T-helper 2 cell treated with Interferon-gamma antibody and Interleukin-4, amounts not matched to agents 5 μg/mL and 100 μg/mL, for 36 hours (primary cell): ENCODE results near the gene PRSS38.

Experiments used
- DNase-seq: peaks from one replicate; pipeline ENCODE4 v3.0.0; 2021; ENCODE audit warnings: low spot score
- H3K27ac Mint-ChIP-seq: one replicate; pipeline ENCODE4 v1.8.0; 2021; ENCODE audit warnings: mild to moderate bottlenecking, mixed read lengths
- H3K27me3 Mint-ChIP-seq: one replicate; pipeline ENCODE4 v1.8.0; 2021; ENCODE audit warnings: low read depth, mixed read lengths
- H3K36me3 Mint-ChIP-seq: one replicate; pipeline ENCODE4 v1.8.0; 2021; ENCODE audit warnings: low read depth, mixed read lengths
- H3K4me1 Mint-ChIP-seq: one replicate; pipeline ENCODE4 v1.8.0; 2021; ENCODE audit warnings: low read depth, mixed read lengths
- H3K4me3 Mint-ChIP-seq: one replicate; pipeline ENCODE4 v1.8.0; 2022; ENCODE audit warnings: mild to moderate bottlenecking, moderate library complexity, mixed read lengths
- H3K9me3 Mint-ChIP-seq: one replicate; pipeline ENCODE4 v1.8.0; 2021; ENCODE audit warnings: mixed read lengths

Gene PRSS38

GRCh38 chr1:227793079-227793947 is 22.2 kb upstream of the PRSS38 start:
- Mint-ChIP-seq H3K27ac (no peak overlapping the region), H3K4me3 (no peak overlapping the region), H3K36me3 (no peaks in the 10 kb centered on the region), H3K27me3 (peaks cover 2% of the 10 kb centered on the region), H3K4me1 (peaks cover 2% of the 10 kb centered on the region), H3K9me3 (no peaks in the 10 kb centered on the region)
- DNase-seq = no peak

GRCh38 chr1:227793948-227794816 is 21.3 kb upstream of the PRSS38 start:
- Mint-ChIP-seq H3K36me3 (no peaks in the 10 kb centered on the region), H3K9me3 (no peaks in the 10 kb centered on the region), H3K4me3 (no peak overlapping the region), H3K4me1 (peaks cover 2% of the 10 kb centered on the region), H3K27me3 (peaks cover 4% of the 10 kb centered on the region), H3K27ac (no peak overlapping the region)
- no peak for DNase-seq

- no peaks in the 10 kb centered on the region for H3K4me1 Mint-ChIP-seq
- H3K27me3 Mint-ChIP-seq = peaks cover 8% of the 10 kb centered on the region
- H3K36me3 Mint-ChIP-seq = no peaks in the 10 kb centered on the region
- no peak overlapping the region for H3K4me3 Mint-ChIP-seq
- H3K9me3 Mint-ChIP-seq = no peaks in the 10 kb centered on the region
- H3K27ac Mint-ChIP-seq = no peak overlapping the region
- DNase-seq = no peak
Measured at GRCh38 chr1:227794817-227795192, 20.7 kb upstream of the PRSS38 start.

GRCh38 chr1:227795732-227796131 is 19.7 kb upstream of the PRSS38 start:
- Mint-ChIP-seq H3K36me3 (no peaks in the 10 kb centered on the region), H3K27ac (no peak overlapping the region), H3K9me3 (no peaks in the 10 kb centered on the region), H3K4me3 (no peak overlapping the region), H3K27me3 (peaks cover 9% of the 10 kb centered on the region), H3K4me1 (no peaks in the 10 kb centered on the region)
- DNase-seq = no peak

- Mint-ChIP-seq H3K36me3 (no peaks in the 10 kb centered on the region), H3K27me3 (peaks cover 9% of the 10 kb centered on the region), H3K27ac (no peak overlapping the region), H3K4me3 (no peak overlapping the region), H3K4me1 (no peaks in the 10 kb centered on the region), H3K9me3 (no peaks in the 10 kb centered on the region)
- DNase-seq = no peak
Measured at GRCh38 chr1:227796359-227796915, 19.0 kb upstream of the PRSS38 start.

- DNase-seq = no peak
- no peaks in the 10 kb centered on the region for H3K9me3 Mint-ChIP-seq
- H3K27me3 Mint-ChIP-seq = peaks cover 11% of the 10 kb centered on the region
- H3K4me1 Mint-ChIP-seq = no peaks in the 10 kb centered on the region
- H3K36me3 Mint-ChIP-seq = no peaks in the 10 kb centered on the region
- H3K27ac Mint-ChIP-seq = no peak overlapping the region
- no peak overlapping the region for H3K4me3 Mint-ChIP-seq
Measured at GRCh38 chr1:227797144-227797543, 18.3 kb upstream of the PRSS38 start.

DNA sequence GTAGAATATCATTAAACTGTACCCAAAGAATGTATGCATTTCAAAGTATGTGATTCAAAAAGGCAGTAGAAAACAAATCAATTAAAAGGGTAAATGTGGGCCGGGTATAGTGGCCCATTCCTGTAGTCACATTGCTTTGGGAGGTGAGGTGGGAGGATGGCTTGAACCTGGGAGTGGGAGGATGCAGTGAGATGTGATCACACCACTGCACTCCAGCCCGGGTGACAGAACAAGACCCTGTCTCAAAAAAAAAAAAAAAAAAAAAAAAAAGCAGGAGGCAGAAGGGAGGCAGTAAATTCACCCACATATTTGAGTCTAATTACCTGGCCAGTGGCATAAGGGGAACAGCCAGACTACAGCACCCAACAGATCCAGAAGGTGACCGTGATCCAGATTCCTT is 17.9 kb upstream of the PRSS38 start:
- Mint-ChIP-seq H3K4me1 (no peaks in the 10 kb centered on the region), H3K36me3 (no peaks in the 10 kb centered on the region), H3K27ac (no peak overlapping the region), H3K27me3 (peaks cover 14% of the 10 kb centered on the region), H3K9me3 (no peaks in the 10 kb centered on the region), H3K4me3 (no peak overlapping the region)
- no peak for DNase-seq

DNA sequence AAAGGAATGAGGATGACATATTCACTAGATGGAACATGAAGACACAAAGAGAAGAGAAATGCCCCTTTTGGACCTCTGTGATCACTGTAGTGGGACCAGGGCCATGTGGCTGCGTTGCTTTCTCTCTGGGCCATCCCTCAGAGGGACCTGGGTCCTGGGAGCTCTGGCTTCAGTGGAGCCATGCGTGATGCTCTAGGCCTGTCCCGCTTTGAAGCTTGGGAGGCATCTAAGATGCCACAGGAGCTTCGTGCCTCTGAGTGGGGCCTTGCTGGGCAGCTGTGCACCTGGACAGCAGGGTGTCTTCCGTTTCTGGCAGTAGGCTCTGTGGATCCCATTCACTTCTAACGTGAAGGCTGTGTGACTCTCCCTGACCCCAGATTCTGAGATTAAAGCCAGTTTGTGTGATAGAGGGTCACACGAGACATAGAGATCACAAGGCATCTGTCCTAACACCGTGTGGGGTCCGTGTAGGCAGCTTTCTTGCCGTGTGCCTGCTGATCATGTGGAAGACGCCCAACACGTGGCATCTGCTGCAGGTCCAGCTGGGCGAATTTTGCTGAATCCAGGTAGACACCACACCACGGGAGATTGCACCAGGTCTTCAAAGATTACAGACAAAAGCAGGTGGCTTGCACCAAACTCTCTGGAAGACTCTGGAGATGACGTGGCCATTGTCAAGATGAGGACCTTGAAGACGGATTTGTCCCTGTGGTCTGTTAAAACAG is 17.2 kb upstream of the PRSS38 start:
- no peaks in the 10 kb centered on the region for H3K4me1 Mint-ChIP-seq
- H3K36me3 Mint-ChIP-seq = no peaks in the 10 kb centered on the region
- no peaks in the 10 kb centered on the region for H3K9me3 Mint-ChIP-seq
- DNase-seq = no peak
- H3K27me3 Mint-ChIP-seq = peaks cover 18% of the 10 kb centered on the region
- H3K27ac Mint-ChIP-seq = no peak overlapping the region
- H3K4me3 Mint-ChIP-seq = no peak overlapping the region

GRCh38 chr1:227799756-227800155 is 15.7 kb upstream of the PRSS38 start:
- Mint-ChIP-seq H3K36me3 (no peaks in the 10 kb centered on the region), H3K27me3 (peaks cover 22% of the 10 kb centered on the region), H3K4me1 (no peaks in the 10 kb centered on the region), H3K27ac (no peak overlapping the region), H3K4me3 (no peak overlapping the region), H3K9me3 (peaks cover 5% of the 10 kb centered on the region)
- DNase-seq = no peak

GRCh38 chr1:227803933-227804332 is 11.5 kb upstream of the PRSS38 start:
- DNase-seq = no peak
- Mint-ChIP-seq H3K27ac (no peak overlapping the region), H3K4me3 (no peak overlapping the region), H3K27me3 (peaks cover 23% of the 10 kb centered on the region), H3K9me3 (peaks cover 14% of the 10 kb centered on the region), H3K4me1 (peaks cover 1% of the 10 kb centered on the region), H3K36me3 (no peaks in the 10 kb centered on the region)

DNA sequence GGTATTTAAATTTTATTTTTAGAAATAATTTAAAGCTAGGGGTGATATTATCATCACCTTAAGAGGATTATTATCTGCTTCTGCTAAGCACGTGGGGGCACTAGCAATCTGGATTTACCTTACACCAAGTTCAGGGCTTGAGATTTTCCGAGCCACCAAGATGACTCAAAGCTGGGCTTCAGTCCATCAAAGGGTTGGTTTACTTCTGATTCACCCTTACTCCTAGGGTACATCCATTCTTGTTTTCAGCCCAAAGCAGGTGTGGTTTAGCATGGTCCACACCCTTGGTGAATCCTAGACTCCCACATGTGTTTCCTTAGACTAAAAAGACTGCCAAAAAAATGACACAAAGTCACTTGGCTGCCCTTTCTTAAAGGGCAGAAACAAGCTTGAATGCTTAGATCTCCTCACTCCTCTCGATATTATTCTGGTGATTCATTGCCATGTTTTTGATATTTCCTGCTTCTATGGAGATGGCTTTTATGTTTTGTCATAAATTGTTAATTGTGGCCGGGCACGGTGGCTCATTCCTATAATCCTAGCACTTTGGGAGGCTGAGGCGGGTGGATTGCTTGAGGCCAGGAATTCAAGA is 9.8 kb upstream of the PRSS38 start:
- Mint-ChIP-seq H3K27ac (no peak overlapping the region), H3K9me3 (peaks cover 14% of the 10 kb centered on the region), H3K4me3 (no peak overlapping the region), H3K4me1 (peaks cover 1% of the 10 kb centered on the region), H3K27me3 (peaks cover 16% of the 10 kb centered on the region), H3K36me3 (no peaks in the 10 kb centered on the region)
- DNase-seq = no peak

GRCh38 chr1:227808566-227808965 is 6.9 kb upstream of the PRSS38 start:
- Mint-ChIP-seq H3K27ac (no peak overlapping the region), H3K27me3 (peaks cover 6% of the 10 kb centered on the region)

DNA sequence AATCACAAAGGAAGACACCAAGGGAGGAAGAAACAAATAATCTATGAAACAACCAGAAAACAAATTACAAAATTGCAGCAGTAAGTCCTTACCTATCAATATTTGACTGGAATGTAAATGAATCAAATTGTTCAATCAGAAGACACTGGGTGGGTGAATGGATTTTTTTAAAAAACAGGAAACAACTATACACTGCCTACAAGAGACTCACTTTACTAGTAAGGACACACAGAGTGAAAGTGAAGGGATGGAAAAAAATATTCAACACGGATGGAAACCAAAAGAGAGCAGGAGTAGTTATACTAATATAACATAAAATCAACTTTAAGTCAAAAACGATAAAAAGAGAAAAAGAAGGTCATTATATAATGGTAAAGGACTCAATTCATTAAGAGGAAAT is 6.4 kb upstream of the PRSS38 start:
- no peak overlapping the region for H3K4me3 Mint-ChIP-seq
- no peaks in the 10 kb centered on the region for H3K36me3 Mint-ChIP-seq
- H3K9me3 Mint-ChIP-seq = peaks cover 27% of the 10 kb centered on the region
- peaks cover 1% of the 10 kb centered on the region for H3K4me1 Mint-ChIP-seq
- no peak overlapping the region for H3K27ac Mint-ChIP-seq
- H3K27me3 Mint-ChIP-seq = peaks cover 6% of the 10 kb centered on the region
- no peak for DNase-seq

More at GRCh38 chr1:227808566-227808965, 6.9 kb upstream of the PRSS38 start:
- peaks cover 27% of the 10 kb centered on the region for H3K9me3 Mint-ChIP-seq
- H3K4me1 Mint-ChIP-seq = peaks cover 1% of the 10 kb centered on the region
- no peaks in the 10 kb centered on the region for H3K36me3 Mint-ChIP-seq
- no peak for DNase-seq
- H3K4me3 Mint-ChIP-seq = no peak overlapping the region
